GM21619 (cell line): Measurements from ENCODE around the gene EXT2.

Experiments used
- ATAC-seq: cut with Tn5 transposase; IDR thresholded peaks from one replicate; pipeline ENCODE4 v1.9.1; 2021; ENCODE audit not compliant: unreplicated experiment

Gene EXT2

GRCh38 chr11:44264438-44264749 is 168.9 kb downstream of the EXT2 start:
- ATAC-seq = no peak

- ATAC-seq = no peak
Observed at GRCh38 chr11:44264761-44265160, 169.3 kb downstream of the EXT2 start.

- no peak for ATAC-seq
Observed at GRCh38 chr11:44266056-44266780, 170.7 kb downstream of the EXT2 start.

GRCh38 chr11:44267006-44267749 is 171.7 kb downstream of the EXT2 start:
- no peak for ATAC-seq

- ATAC-seq = no peak
Observed at GRCh38 chr11:44267750-44268613, 172.5 kb downstream of the EXT2 start.

- ATAC-seq = no peak
Observed at GRCh38 chr11:44268614-44269080, 173.2 kb downstream of the EXT2 start.

GRCh38 chr11:44269369-44270351 is 174.2 kb downstream of the EXT2 start:
- no peak for ATAC-seq

GRCh38 chr11:44270403-44271273 is 175.2 kb downstream of the EXT2 start:
- ATAC-seq = no peak

GRCh38 chr11:44271286-44271685 is 175.8 kb downstream of the EXT2 start:
- no peak for ATAC-seq

- ATAC-seq = no peak
Observed at GRCh38 chr11:44274404-44274803, 178.9 kb downstream of the EXT2 start.

GRCh38 chr11:44275241-44275640 is 179.8 kb downstream of the EXT2 start:
- no peak for ATAC-seq

- no peak for ATAC-seq
Observed at GRCh38 chr11:44275961-44276550, 180.6 kb downstream of the EXT2 start.

- no peak for ATAC-seq
Observed at GRCh38 chr11:44277196-44278090, 182.0 kb downstream of the EXT2 start.

- ATAC-seq = no peak
Observed at GRCh38 chr11:44279483-44279882, 184.0 kb downstream of the EXT2 start.

- no peak for ATAC-seq
Observed at GRCh38 chr11:44280257-44280656, 184.8 kb downstream of the EXT2 start.

- no peak for ATAC-seq
Observed at GRCh38 chr11:44281151-44281550, 185.7 kb downstream of the EXT2 start.

GRCh38 chr11:44282620-44283019 is 187.1 kb downstream of the EXT2 start:
- ATAC-seq = no peak

- ATAC-seq = no peak
Observed at GRCh38 chr11:44285756-44286155, 190.3 kb downstream of the EXT2 start.
